Skeletal muscle satellite cell (primary cell): ENCODE measurements around the gene GJC3. TPM values are rescaled to one million over a fixed set of nuclear protein-coding genes. Genes with fewer than 3 reads are reported as not detected.
"Not testable (repeated sequence)": the region's sequence is repeated elsewhere in the genome, so short reads cannot be mapped to it uniquely, and the experiment has no call there.

Source experiments
- H3K27me3 ChIP-seq: 2 replicates; pipeline ENCODE4 v1.7.0; 2013; ENCODE audit warnings: low read length; ENCODE audit not compliant: control insufficient read depth, insufficient read depth
- H3K36me3 ChIP-seq: 2 replicates; pipeline ENCODE4 v1.7.0; 2013; ENCODE audit warnings: mild to moderate bottlenecking, control low read depth, low read length; ENCODE audit not compliant: insufficient read depth
- H3K4me1 ChIP-seq: 2 replicates; pipeline ENCODE4 v1.7.0; 2013; ENCODE audit warnings: low read length; ENCODE audit not compliant: control insufficient read depth, insufficient read depth
- H3K4me2 ChIP-seq: 2 replicates; pipeline ENCODE4 v1.7.0; 2013; ENCODE audit warnings: mild to moderate bottlenecking, low read length
- H3K4me3 ChIP-seq: 2 replicates; pipeline ENCODE4 v1.7.0; 2013; ENCODE audit warnings: low read length
- H3K9ac ChIP-seq: 2 replicates; pipeline ENCODE4 v1.7.0; 2013; ENCODE audit warnings: mild to moderate bottlenecking, low read depth, low read length, moderate library complexity
- H3K9me3 ChIP-seq: replicated peaks from 2 replicates; pipeline ENCODE4 v1.7.0; 2013; ENCODE audit warnings: mild to moderate bottlenecking, control low read depth, low read length
- small RNA-seq: library from RNA; depleted of rRNA; stranded (forward); fragments of <200 nt; gene quantifications from one replicate; pipeline ENCODE3, GENCODE V24; 2012

Gene GJC3

GRCh38 chr7:99898023-99898357, 31.4 kb downstream of the GJC3 start:
- Histone ChIP-seq H3K9ac (no peak overlapping the region), H3K36me3 (peaks cover 39% of the 10 kb centered on the region), H3K27me3 (no peaks in the 10 kb centered on the region), H3K9me3 (no peaks in the 10 kb centered on the region), H3K4me3 (no peak overlapping the region), H3K4me1 (no peaks in the 10 kb centered on the region), H3K4me2 (no peak overlapping the region)

GRCh38 chr7:99897322-99898022, 31.9 kb downstream of the GJC3 start:
- Histone ChIP-seq H3K4me3 (no peak overlapping the region), H3K36me3 (peaks cover 33% of the 10 kb centered on the region), H3K4me1 (no peaks in the 10 kb centered on the region), H3K4me2 (no peak overlapping the region), H3K27me3 (no peaks in the 10 kb centered on the region), H3K9ac (no peak overlapping the region), H3K9me3 (no peaks in the 10 kb centered on the region)

- H3K9ac ChIP-seq, result no peak overlapping the region
- H3K36me3 ChIP-seq, result peaks cover 10% of the 10 kb centered on the region
- H3K9me3 ChIP-seq, result no peaks in the 10 kb centered on the region
- H3K4me2 ChIP-seq, result no peak overlapping the region
- H3K4me3 ChIP-seq, result no peak overlapping the region
- H3K27me3 ChIP-seq, result no peaks in the 10 kb centered on the region
- H3K4me1 ChIP-seq, result no peaks in the 10 kb centered on the region
Measured at GRCh38 chr7:99894738-99895137, 34.7 kb downstream of the GJC3 start.

- Histone ChIP-seq H3K4me3 (no peak overlapping the region), H3K9me3 (no peaks in the 10 kb centered on the region), H3K27me3 (no peaks in the 10 kb centered on the region), H3K36me3 (no peaks in the 10 kb centered on the region), H3K9ac (no peak overlapping the region), H3K4me2 (no peak overlapping the region), H3K4me1 (no peaks in the 10 kb centered on the region)
Measured at GRCh38 chr7:99893280-99893679, 36.1 kb downstream of the GJC3 start.

GRCh38 chr7:99890348-99890747, 39.1 kb downstream of the GJC3 start:
- not testable (repeated sequence) for H3K4me2 ChIP-seq, H3K36me3 ChIP-seq, H3K4me3 ChIP-seq, H3K4me1 ChIP-seq, H3K9ac ChIP-seq, H3K9me3 ChIP-seq, H3K27me3 ChIP-seq

GRCh38 chr7:99888366-99888765, 41.1 kb downstream of the GJC3 start:
- not testable (repeated sequence) for H3K9me3 ChIP-seq, H3K4me2 ChIP-seq, H3K4me1 ChIP-seq, H3K36me3 ChIP-seq, H3K27me3 ChIP-seq, H3K4me3 ChIP-seq, H3K9ac ChIP-seq

GRCh38 chr7:99881370-99881769, 48.0 kb downstream of the GJC3 start:
- no peak overlapping the region for H3K9ac ChIP-seq
- no peaks in the 10 kb centered on the region for H3K4me1 ChIP-seq
- H3K4me3 ChIP-seq, result no peak overlapping the region
- no peak overlapping the region for H3K4me2 ChIP-seq
- no peaks in the 10 kb centered on the region for H3K27me3 ChIP-seq
- H3K36me3 ChIP-seq, result no peaks in the 10 kb centered on the region
- H3K9me3 ChIP-seq, result no peaks in the 10 kb centered on the region

GRCh38 chr7:99876933-99877332, 52.5 kb downstream of the GJC3 start, which contains the start of gene OR2AE1:
Gene OR2AE1 (minus strand): TSS chr7:99877033. CDS start chr7:99877033, 0 bp downstream.
- peaks cover 3% of the 10 kb centered on the region for H3K27me3 ChIP-seq
- H3K9me3 ChIP-seq, result no peaks in the 10 kb centered on the region
- no peak within 1 kb of the TSS for H3K4me2 ChIP-seq

GRCh38 chr7:99876491-99876890, 52.9 kb downstream of the GJC3 start:
- H3K36me3 ChIP-seq, result no peaks in the 10 kb centered on the region
- H3K4me1 ChIP-seq, result no peaks in the 10 kb centered on the region
- peaks cover 3% of the 10 kb centered on the region for H3K27me3 ChIP-seq
- no peak overlapping the region for H3K9ac ChIP-seq
- no peaks in the 10 kb centered on the region for H3K9me3 ChIP-seq
- no peak overlapping the region for H3K4me3 ChIP-seq
- H3K4me2 ChIP-seq, result no peak overlapping the region

More at GRCh38 chr7:99876933-99877332, 52.5 kb downstream of the GJC3 start, which contains the start of gene OR2AE1:
- Histone ChIP-seq H3K36me3 (no peaks in the 10 kb centered on the region), H3K4me1 (no peaks in the 10 kb centered on the region), H3K4me3 (no peak within 1 kb of the TSS), H3K9ac (no peak within 1 kb of the TSS)

Small RNA genes within 50 kb of the gene (small RNA-seq; reads per million reads assigned to genes)
- gene RF00019 (not detected), gene RF00561 (not detected)
